ENCODE data around the gene KIRREL1.

KIRREL1 gene

DNA sequence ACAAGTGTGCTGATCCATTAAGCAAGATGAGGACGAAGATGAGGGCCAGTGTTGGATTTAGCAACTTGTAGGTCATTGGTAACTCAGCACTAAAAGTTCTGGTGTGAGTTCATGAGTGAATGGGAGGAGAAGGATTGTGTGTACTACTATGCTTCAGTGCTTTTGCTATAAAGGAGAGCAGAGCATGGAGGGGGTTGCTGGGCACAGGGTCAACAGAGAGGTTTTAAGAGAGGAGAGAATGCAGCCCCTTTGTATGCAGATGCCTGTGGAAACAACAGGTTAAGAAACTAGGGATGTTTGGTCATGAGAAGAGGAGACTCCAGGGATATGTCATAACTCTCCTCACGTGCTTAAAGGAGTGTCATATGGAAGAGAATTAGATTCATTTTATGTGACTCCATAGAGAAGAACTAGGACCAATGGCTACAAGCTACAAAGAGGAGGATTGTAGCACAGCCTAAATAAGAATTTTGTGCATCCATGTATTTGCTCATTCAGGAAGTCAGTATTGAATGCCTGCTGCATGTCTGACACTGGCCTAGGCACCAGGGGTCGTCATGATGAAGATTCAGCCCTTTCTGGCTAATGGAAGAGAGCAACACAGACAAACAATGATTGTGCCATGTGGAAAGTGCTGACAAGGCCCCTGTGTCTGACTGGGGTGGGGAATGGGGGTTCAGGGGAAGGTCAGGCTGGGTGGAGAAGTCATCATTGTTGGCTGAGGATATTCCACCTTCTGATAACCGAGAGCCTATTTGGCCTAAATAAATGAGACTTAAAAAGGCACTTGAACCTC is 53.5 kb downstream of the KIRREL1 start:
- TF ChIP-seq EZH2 (IDR thresholded peaks at IDR 0.05; ENCODE audit: borderline replicate concordance, low read depth, low read length, severe bottlenecking) = no peak
- TF ChIP-seq, protein P1, sequence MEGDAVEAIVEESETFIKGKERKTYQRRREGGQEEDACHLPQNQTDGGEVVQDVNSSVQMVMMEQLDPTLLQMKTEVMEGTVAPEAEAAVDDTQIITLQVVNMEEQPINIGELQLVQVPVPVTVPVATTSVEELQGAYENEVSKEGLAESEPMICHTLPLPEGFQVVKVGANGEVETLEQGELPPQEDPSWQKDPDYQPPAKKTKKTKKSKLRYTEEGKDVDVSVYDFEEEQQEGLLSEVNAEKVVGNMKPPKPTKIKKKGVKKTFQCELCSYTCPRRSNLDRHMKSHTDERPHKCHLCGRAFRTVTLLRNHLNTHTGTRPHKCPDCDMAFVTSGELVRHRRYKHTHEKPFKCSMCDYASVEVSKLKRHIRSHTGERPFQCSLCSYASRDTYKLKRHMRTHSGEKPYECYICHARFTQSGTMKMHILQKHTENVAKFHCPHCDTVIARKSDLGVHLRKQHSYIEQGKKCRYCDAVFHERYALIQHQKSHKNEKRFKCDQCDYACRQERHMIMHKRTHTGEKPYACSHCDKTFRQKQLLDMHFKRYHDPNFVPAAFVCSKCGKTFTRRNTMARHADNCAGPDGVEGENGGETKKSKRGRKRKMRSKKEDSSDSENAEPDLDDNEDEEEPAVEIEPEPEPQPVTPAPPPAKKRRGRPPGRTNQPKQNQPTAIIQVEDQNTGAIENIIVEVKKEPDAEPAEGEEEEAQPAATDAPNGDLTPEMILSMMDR (IDR thresholded peaks at IDR 0.05; ENCODE audit: borderline replicate concordance, extremely low read depth, low read length, poor library complexity, severe bottlenecking) = no peak
- Histone ChIP-seq H2AFZ (ENCODE audit: low read depth, low read length) (no peak overlapping the region), H3K27me3 (ENCODE audit: insufficient read depth, low read length, poor library complexity) (no peaks in the 10 kb centered on the region), H3K9me3 (ENCODE audit: insufficient read depth, low read length, severe bottlenecking) (no peaks in the 10 kb centered on the region), H3K4me1 (ENCODE audit: insufficient read depth, low read length) (no peaks in the 10 kb centered on the region), H3K27ac (ENCODE audit: low read length) (no peak overlapping the region), H3K4me3 (ENCODE audit: low read depth in 1 of 2, low read length in 2 of 2) (no peak overlapping the region), H3K9ac (ENCODE audit: low read depth, low read length) (no peak overlapping the region), H4K20me1 (ENCODE audit: insufficient read depth, low read length) (peaks cover 2% of the 10 kb centered on the region; the same call in 1 of the 2 replicates), H3K4me2 (ENCODE audit: insufficient read depth, low read length) (no peak overlapping the region), H3K36me3 (ENCODE audit: insufficient read depth, low read length) (no peaks in the 10 kb centered on the region), H3K79me2 (ENCODE audit: insufficient read depth, low read length) (no peaks in the 10 kb centered on the region)
- DNase-seq (no peak), ATAC-seq (ENCODE audit: insufficient read depth, low read depth) (no peak)

DNA sequence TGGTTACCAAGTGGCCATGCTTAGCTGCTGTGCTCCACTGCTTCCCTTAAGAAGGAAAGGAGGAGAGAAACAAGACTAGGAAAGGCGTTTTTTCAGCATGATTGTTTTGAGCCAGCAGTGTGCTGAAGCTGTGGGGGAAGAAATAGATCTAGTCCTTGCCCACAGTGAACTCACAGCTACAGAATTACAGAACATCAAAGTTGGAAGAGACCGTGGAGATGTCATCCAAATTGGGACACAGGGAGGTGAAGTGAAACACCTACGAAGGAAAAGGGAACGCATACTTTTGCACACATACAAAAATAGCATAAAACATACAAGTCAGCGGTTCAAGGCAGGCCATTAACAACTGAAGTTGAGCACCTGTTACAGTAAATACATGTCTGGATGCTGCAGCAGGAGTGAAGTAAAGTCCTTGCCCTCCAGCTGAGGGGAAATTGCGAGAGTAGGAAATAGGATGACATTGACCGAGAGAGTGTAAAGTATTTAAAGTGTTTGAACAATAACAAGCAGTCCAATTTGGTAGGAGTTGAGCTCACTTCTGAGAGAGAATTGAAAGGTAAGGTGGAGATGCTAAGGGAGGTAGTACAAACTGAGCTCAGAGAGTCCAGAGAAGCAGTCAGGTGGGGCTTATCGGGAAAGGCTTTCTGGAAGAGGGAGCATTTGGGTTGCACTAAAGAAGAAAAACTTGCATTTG is 55.1 kb downstream of the KIRREL1 start:
- DNase-seq = no peak
- Histone ChIP-seq H3K4me1 (ENCODE audit: insufficient read depth, low read length) (no peaks in the 10 kb centered on the region), H3K4me3 (ENCODE audit: low read depth in 1 of 2, low read length in 2 of 2) (no peak overlapping the region), H3K9me3 (ENCODE audit: insufficient read depth, low read length, severe bottlenecking) (no peaks in the 10 kb centered on the region), H3K36me3 (ENCODE audit: insufficient read depth, low read length) (no peaks in the 10 kb centered on the region), H4K20me1 (ENCODE audit: insufficient read depth, low read length) (peaks cover 3% of the 10 kb centered on the region; the same call in 1 of the 2 replicates), H3K27ac (ENCODE audit: low read length) (no peak overlapping the region), H3K27me3 (ENCODE audit: insufficient read depth, low read length, poor library complexity) (no peaks in the 10 kb centered on the region), H3K79me2 (ENCODE audit: insufficient read depth, low read length) (no peaks in the 10 kb centered on the region), H3K4me2 (ENCODE audit: insufficient read depth, low read length) (no peak overlapping the region), H2AFZ (ENCODE audit: low read depth, low read length) (no peak overlapping the region), H3K9ac (ENCODE audit: low read depth, low read length) (no peak overlapping the region)
- no peak for ATAC-seq (ENCODE audit: insufficient read depth, low read depth)
- TF ChIP-seq EZH2 (IDR thresholded peaks at IDR 0.05; ENCODE audit: borderline replicate concordance, low read depth, low read length, severe bottlenecking) = no peak
- TF ChIP-seq, protein P1 (IDR thresholded peaks at IDR 0.05; ENCODE audit: borderline replicate concordance, extremely low read depth, low read length, poor library complexity, severe bottlenecking) = no peak

DNA sequence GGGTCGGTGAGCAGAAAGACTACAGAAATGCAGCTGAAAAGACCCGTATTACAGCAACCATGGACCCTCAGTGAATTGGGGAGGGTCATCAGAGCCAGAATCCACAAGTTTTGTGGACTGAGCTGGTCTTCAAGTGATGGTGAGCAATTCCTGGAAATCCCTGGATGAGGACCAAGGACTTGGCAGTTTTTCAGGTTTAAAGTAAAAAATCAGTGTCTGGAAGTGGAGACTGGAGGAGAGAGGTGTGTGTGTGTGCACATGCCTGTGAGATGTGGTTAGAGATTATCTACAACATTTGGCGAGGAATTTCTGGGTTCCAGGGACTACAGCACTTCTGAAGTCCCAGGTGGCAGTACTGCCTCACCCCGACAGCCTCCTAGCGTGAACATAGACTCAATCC is 56.4 kb downstream of the KIRREL1 start:
- Histone ChIP-seq H3K79me2 (ENCODE audit: insufficient read depth, low read length) (no peaks in the 10 kb centered on the region), H4K20me1 (ENCODE audit: insufficient read depth, low read length) (peaks cover 3% of the 10 kb centered on the region; the same call in 1 of the 2 replicates), H3K36me3 (ENCODE audit: insufficient read depth, low read length) (no peaks in the 10 kb centered on the region), H3K9ac (ENCODE audit: low read depth, low read length) (no peak overlapping the region), H3K27ac (ENCODE audit: low read length) (no peak overlapping the region), H3K27me3 (ENCODE audit: insufficient read depth, low read length, poor library complexity) (no peaks in the 10 kb centered on the region), H3K9me3 (ENCODE audit: insufficient read depth, low read length, severe bottlenecking) (no peaks in the 10 kb centered on the region), H3K4me1 (ENCODE audit: insufficient read depth, low read length) (no peaks in the 10 kb centered on the region), H2AFZ (ENCODE audit: low read depth, low read length) (no peak overlapping the region), H3K4me2 (ENCODE audit: insufficient read depth, low read length) (no peak overlapping the region), H3K4me3 (ENCODE audit: low read depth in 1 of 2, low read length in 2 of 2) (no peak overlapping the region)
- no peak for DNase-seq
- TF ChIP-seq, protein P1 (IDR thresholded peaks at IDR 0.05; ENCODE audit: borderline replicate concordance, extremely low read depth, low read length, poor library complexity, severe bottlenecking) = no peak
- TF ChIP-seq EZH2 (IDR thresholded peaks at IDR 0.05; ENCODE audit: borderline replicate concordance, low read depth, low read length, severe bottlenecking) = no peak
- ATAC-seq (ENCODE audit: insufficient read depth, low read depth) = no peak
